Measurements from ENCODE around the gene PRPF38B. TPM values are rescaled to one million over a fixed set of nuclear protein-coding genes. Genes with fewer than 3 reads are reported as not detected.

Gene PRPF38B
- total and polyA plus RNA-seq, 9 of the 15 experiments (the other 6 are each of a cell fraction or from before 2014, with no cell fraction given): 25.3 to 85.5 (median 66.4) TPM

GRCh38 chr1:108746382-108747170 lies 54.5 kb downstream of the PRPF38B start, which contains the start of gene STXBP3 (continued):
- TF ChIP-seq TAL1 (IDR thresholded peaks at IDR 0.05) (no peak), CHD2 (IDR thresholded peaks at IDR 0.05; ENCODE audit: low read depth, low read length) (peak; percentile 59; the same call in 1 of the 2 replicates), PTTG1 (tag; IDR thresholded peaks at IDR 0.05; ENCODE audit: low read depth) (no peak), RBFOX2 (IDR thresholded peaks at IDR 0.05; ENCODE audit: low read depth, low read length) (peak; percentile 99), RHOXF2B (CRISPR knock-in tag; conservative IDR thresholded peaks at IDR 0.05) (no peak), PHF8 (IDR thresholded peaks at IDR 0.05; ENCODE audit: borderline replicate concordance, low read length) (peak; percentile 87), FOSL1 (tag; conservative IDR thresholded peaks at IDR 0.05) (no peak; the same call in 1 of the 2 replicates), CBX8 (IDR thresholded peaks at IDR 0.05; ENCODE audit: borderline replicate concordance, extremely low read depth, low read depth, low read length, poor library complexity, severe bottlenecking) (no peak), SRSF7 (optimal IDR thresholded peaks at IDR 0.05; ENCODE audit: low read depth, low read length) (no peak), ZSCAN32 (CRISPR knock-in tag; IDR thresholded peaks at IDR 0.05) (no peak), RB1 (IDR thresholded peaks at IDR 0.05; ENCODE audit: low read depth) (0 out of 2 replicates have a peak, but pooled peaks have one; percentile 81), ZC3H4 (CRISPR knock-in tag; IDR thresholded peaks at IDR 0.05; ENCODE audit: borderline replicate concordance) (peak; percentile 92), ELF2 (CRISPR knock-in tag; IDR thresholded peaks at IDR 0.05) (0 out of 2 replicates have a peak, but pooled peaks have one; percentile 50), NFIX (CRISPR knock-in tag; IDR thresholded peaks at IDR 0.05; ENCODE audit: low read depth) (no peak), LEF1 (IDR thresholded peaks at IDR 0.05) (no peak), ZNF696 (CRISPR knock-in tag; conservative IDR thresholded peaks at IDR 0.05) (no peak), HSF4 (CRISPR knock-in tag; IDR thresholded peaks at IDR 0.05; ENCODE audit: borderline replicate concordance) (no peak), ZBTB1 (CRISPR knock-in tag; IDR thresholded peaks at IDR 0.05; ENCODE audit: borderline replicate concordance, low read depth) (peak; percentile 56; the same call in 1 of the 2 replicates), TOE1 (IDR thresholded peaks at IDR 0.05; ENCODE audit: borderline replicate concordance) (peak; percentile 89), TOE1 (CRISPR knock-in tag; IDR thresholded peaks at IDR 0.05; ENCODE audit: borderline replicate concordance, low read depth) (0 out of 2 replicates have a peak, but pooled peaks have one; percentile 73)
- TF ChIP-seq, protein P1, sequence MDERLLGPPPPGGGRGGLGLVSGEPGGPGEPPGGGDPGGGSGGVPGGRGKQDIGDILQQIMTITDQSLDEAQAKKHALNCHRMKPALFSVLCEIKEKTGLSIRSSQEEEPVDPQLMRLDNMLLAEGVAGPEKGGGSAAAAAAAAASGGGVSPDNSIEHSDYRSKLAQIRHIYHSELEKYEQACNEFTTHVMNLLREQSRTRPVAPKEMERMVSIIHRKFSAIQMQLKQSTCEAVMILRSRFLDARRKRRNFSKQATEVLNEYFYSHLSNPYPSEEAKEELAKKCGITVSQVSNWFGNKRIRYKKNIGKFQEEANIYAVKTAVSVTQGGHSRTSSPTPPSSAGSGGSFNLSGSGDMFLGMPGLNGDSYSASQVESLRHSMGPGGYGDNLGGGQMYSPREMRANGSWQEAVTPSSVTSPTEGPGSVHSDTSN (CRISPR knock-in tag; IDR thresholded peaks at IDR 0.05; ENCODE audit: low read depth): no peak
- TF ChIP-seq, protein P1 (tag; conservative IDR thresholded peaks at IDR 0.05; ENCODE audit: low read depth): no peak
- TF ChIP-seq, protein P2, sequence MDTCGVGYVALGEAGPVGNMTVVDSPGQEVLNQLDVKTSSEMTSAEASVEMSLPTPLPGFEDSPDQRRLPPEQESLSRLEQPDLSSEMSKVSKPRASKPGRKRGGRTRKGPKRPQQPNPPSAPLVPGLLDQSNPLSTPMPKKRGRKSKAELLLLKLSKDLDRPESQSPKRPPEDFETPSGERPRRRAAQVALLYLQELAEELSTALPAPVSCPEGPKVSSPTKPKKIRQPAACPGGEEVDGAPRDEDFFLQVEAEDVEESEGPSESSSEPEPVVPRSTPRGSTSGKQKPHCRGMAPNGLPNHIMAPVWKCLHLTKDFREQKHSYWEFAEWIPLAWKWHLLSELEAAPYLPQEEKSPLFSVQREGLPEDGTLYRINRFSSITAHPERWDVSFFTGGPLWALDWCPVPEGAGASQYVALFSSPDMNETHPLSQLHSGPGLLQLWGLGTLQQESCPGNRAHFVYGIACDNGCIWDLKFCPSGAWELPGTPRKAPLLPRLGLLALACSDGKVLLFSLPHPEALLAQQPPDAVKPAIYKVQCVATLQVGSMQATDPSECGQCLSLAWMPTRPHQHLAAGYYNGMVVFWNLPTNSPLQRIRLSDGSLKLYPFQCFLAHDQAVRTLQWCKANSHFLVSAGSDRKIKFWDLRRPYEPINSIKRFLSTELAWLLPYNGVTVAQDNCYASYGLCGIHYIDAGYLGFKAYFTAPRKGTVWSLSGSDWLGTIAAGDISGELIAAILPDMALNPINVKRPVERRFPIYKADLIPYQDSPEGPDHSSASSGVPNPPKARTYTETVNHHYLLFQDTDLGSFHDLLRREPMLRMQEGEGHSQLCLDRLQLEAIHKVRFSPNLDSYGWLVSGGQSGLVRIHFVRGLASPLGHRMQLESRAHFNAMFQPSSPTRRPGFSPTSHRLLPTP (IDR thresholded peaks at IDR 0.05; ENCODE audit: borderline replicate concordance, extremely low read depth, insufficient read length): no peak

All from K562 (cell line).